GM18907 (cell line): ENCODE results near the gene HAPLN3.
"Not testable (repeated sequence)": the region's sequence is repeated elsewhere in the genome, so short reads cannot be mapped to it uniquely, and the experiment has no call there.

Experiments
- ATAC-seq: cut with Tn5 transposase; IDR thresholded peaks from one replicate; pipeline ENCODE4 v1.9.1; 2021; ENCODE audit warnings: mild to moderate bottlenecking, moderate library complexity; ENCODE audit not compliant: unreplicated experiment

HAPLN3 gene

GRCh38 chr15:88894819-88895767 lies at the start of gene HAPLN3:
HAPLN3 (minus strand) TSS chr15:88895544; CDS start chr15:88887298, 8,246 bp downstream.
- peak; percentile 61 for ATAC-seq

GRCh38 chr15:88940110-88940675 lies 44.8 kb upstream of the HAPLN3 start:
- no peak for ATAC-seq

- no peak for ATAC-seq
These were observed 44.1 kb upstream of the HAPLN3 start for GRCh38 chr15:88939486-88939806.

- no peak for ATAC-seq
These were observed 43.6 kb upstream of the HAPLN3 start for GRCh38 chr15:88938802-88939485.

- ATAC-seq: not testable (repeated sequence)
These were observed 39.1 kb upstream of the HAPLN3 start for GRCh38 chr15:88934449-88934848.

- no peak for ATAC-seq
These were observed 37.6 kb upstream of the HAPLN3 start for GRCh38 chr15:88932875-88933330.

- no peak for ATAC-seq
These were observed 37.0 kb upstream of the HAPLN3 start for GRCh38 chr15:88932271-88932874.

GRCh38 chr15:88930579-88930978 lies 35.2 kb upstream of the HAPLN3 start:
- no peak for ATAC-seq

- not testable (repeated sequence) for ATAC-seq
These were observed 34.2 kb upstream of the HAPLN3 start for GRCh38 chr15:88929358-88930098.

- not testable (repeated sequence) for ATAC-seq
These were observed 32.8 kb upstream of the HAPLN3 start for GRCh38 chr15:88928192-88928591.

GRCh38 chr15:88925648-88926047 lies 30.3 kb upstream of the HAPLN3 start:
- ATAC-seq: not testable (repeated sequence)

GRCh38 chr15:88920892-88921435 lies 25.6 kb upstream of the HAPLN3 start:
- ATAC-seq: peak; percentile 75

GRCh38 chr15:88920186-88920891 lies 25.0 kb upstream of the HAPLN3 start:
- ATAC-seq: no peak

GRCh38 chr15:88918738-88919137 lies 23.4 kb upstream of the HAPLN3 start:
- ATAC-seq: peak; percentile 77

GRCh38 chr15:88917760-88918159 lies 22.4 kb upstream of the HAPLN3 start:
- no peak for ATAC-seq

GRCh38 chr15:88915354-88915753 lies 20.0 kb upstream of the HAPLN3 start:
- ATAC-seq: no peak

GRCh38 chr15:88913850-88914169 lies 18.5 kb upstream of the HAPLN3 start:
- ATAC-seq: no peak

GRCh38 chr15:88913017-88913849 lies 17.9 kb upstream of the HAPLN3 start, which contains the start of gene MFGE8:
MFGE8 (minus strand) TSS chr15:88913379; CDS start chr15:88913319, 60 bp downstream.
- peak; percentile 87 for ATAC-seq

GRCh38 chr15:88912500-88912921 lies 17.2 kb upstream of the HAPLN3 start:
- ATAC-seq: no peak
